ENCODE measurements around the gene CYP26A1. TPM values are rescaled to one million over a fixed set of nuclear protein-coding genes. Genes with fewer than 3 reads are reported as not detected.

CYP26A1 gene
- not detected in 2 replicates for total RNA-seq

GRCh38 chr10:93073539-93074146 lies at the start of gene CYP26A1:
Gene CYP26A1 (plus strand): TSS chr10:93073893. CDS start chr10:93073935, 42 bp downstream.

GRCh38 chr10:93059975-93060886 lies 13.5 kb upstream of the CYP26A1 start, which contains the start of gene CYP26C1:
Gene CYP26C1 (plus strand): TSS chr10:93060798. CDS start chr10:93061264, 466 bp downstream.

Other genes starting within 250 kb of the CYP26A1 start
- gene EXOC6, start 225.4 kb upstream of the CYP26A1 start, total RNA-seq = 0.78 and 1.4 TPM in 2 replicates
- gene CYP26C1, start 13.1 kb upstream of the CYP26A1 start, total RNA-seq = not detected in 2 replicates

Measured in hair follicular keratinocyte (primary cell).